Ovary (tissue), 3 donors: Measurements from ENCODE around the gene C10orf105.

Experiments
- POLR2A ChIP-seq: fragments of 450-650 bp; IDR thresholded peaks from one replicate; pipeline ENCODE4 v1.6.1; 2017; ENCODE audit warnings: antibody characterized with exemption, mild to moderate bottlenecking, moderate library complexity
- TF ChIP-seq, protein P1 (sequence below), 3 donors: fragments of 450-650 bp in 2 of 3; fragments of 200-600 bp in 1 of 3; IDR thresholded peaks; one replicate each; pipeline versions ENCODE4 v1.5.1 to v1.8.0; 2016 to 2022; ENCODE audit warnings: antibody characterized with exemption in 3 of 3, mild to moderate bottlenecking in 1 of 3
- donor health status: DM: no; HTN: no; CAD: no.

DNA sequence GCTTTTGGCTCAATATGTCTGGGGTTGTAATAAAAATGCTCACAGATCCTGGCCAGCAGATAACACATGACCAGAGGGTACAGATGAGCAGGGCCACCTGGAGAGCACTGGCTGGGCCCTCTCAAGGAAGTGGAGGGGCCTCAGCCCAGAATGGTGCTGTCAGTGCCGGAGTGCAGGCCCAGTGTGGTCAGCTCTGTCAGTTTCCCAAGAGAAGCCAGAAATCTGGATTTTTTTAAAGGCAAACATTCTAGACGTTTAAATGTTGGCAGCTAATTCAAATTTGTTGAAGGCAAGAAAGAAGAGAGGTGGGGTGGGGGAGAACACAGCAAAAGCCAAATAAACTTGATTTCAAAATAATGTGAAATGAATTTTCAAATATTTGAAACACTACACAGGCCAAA, 2.0 kb downstream of the C10orf105 start:
- TF ChIP-seq, protein P1, sequence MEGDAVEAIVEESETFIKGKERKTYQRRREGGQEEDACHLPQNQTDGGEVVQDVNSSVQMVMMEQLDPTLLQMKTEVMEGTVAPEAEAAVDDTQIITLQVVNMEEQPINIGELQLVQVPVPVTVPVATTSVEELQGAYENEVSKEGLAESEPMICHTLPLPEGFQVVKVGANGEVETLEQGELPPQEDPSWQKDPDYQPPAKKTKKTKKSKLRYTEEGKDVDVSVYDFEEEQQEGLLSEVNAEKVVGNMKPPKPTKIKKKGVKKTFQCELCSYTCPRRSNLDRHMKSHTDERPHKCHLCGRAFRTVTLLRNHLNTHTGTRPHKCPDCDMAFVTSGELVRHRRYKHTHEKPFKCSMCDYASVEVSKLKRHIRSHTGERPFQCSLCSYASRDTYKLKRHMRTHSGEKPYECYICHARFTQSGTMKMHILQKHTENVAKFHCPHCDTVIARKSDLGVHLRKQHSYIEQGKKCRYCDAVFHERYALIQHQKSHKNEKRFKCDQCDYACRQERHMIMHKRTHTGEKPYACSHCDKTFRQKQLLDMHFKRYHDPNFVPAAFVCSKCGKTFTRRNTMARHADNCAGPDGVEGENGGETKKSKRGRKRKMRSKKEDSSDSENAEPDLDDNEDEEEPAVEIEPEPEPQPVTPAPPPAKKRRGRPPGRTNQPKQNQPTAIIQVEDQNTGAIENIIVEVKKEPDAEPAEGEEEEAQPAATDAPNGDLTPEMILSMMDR (IDR thresholded peaks at IDR 0.05) = no peak
- TF ChIP-seq POLR2A = no peak
